Stimulated activated CD8-positive, alpha-beta memory T cell treated with anti-CD3 and anti-CD28 coated beads, Interleukin-15, amount 100 ng/mL, for 4 hours (primary cell): ENCODE measurements around the gene BIRC3.
"Not testable (repeated sequence)": the region's sequence is repeated elsewhere in the genome, so short reads cannot be mapped to it uniquely, and the experiment has no call there.

ENCODE experiments used
- DNase-seq, 2 donors: peaks; one replicate each; pipeline ENCODE4 v3.0.0-alpha.2; 2020; ENCODE audit warnings: low read depth in 2 of 2

The BIRC3 gene

DNA sequence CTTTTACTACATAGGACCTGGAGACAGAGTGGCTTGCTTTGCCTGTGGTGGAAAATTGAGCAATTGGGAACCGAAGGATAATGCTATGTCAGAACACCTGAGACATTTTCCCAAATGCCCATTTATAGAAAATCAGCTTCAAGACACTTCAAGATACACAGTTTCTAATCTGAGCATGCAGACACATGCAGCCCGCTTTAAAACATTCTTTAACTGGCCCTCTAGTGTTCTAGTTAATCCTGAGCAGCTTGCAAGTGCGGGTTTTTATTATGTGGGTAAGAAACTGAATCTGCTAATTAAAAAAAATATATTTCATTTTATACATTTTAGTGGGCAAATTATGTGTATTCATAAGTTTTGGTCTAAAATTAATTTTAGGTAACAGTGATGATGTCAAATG, 7.8 kb downstream of the BIRC3 start:
- DNase-seq = no peak

DNA sequence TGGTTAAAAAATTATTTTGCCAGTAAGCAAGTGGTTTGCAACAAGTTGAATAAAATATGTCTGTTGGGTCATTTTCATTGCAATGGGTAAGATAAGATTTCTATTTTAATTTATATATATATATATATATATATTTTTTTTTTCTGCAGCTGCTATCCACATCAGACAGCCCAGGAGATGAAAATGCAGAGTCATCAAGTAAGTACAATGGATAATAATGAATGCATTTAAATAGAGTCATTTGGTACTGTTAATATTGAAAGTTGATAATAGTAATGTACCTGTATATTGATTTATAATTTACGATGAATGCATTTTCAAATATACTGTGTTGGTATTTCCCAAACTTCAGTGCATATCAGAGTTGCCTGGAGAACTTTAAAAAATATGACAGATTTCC, 11.5 kb downstream of the BIRC3 start:
- DNase-seq = no peak

DNA sequence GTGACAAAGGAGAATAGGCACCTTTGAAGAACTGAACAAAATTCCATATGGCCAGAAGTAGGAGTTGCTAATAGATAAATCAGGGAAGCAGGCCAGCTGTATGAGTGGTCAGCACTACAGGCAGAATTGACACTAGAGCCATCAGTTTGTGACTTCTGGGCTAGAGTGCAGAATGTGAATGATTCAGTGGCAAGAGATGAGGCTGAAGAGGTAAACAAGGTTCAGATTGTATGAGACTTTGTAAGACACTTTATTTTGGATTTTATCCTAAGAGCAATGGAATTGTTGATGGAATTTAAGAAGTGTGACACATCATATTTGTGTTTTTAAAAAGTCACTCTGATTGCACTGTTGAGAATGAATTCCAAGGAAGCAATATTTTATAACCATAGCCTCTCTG, 12.9 kb downstream of the BIRC3 start:
- DNase-seq = no peak

DNA sequence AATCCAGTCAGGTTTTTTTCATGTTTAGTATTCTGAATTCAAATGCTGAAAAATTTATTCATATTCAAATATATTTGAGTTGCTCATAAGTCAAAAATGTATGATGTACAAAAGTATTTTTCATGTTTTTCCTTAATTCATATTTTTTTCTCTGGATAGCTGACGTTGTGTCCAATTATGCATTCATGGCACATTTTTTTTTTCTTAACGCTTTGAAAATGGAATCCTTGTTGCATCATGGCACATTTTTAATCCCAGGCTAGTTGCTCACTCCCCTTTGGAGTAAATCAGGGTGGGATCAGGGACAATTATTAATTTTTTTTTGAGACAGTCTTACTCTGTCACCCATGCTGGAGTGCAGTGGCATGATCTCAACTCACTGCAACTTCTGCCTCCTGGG, 14.1 kb downstream of the BIRC3 start:
- no peak for DNase-seq

DNA sequence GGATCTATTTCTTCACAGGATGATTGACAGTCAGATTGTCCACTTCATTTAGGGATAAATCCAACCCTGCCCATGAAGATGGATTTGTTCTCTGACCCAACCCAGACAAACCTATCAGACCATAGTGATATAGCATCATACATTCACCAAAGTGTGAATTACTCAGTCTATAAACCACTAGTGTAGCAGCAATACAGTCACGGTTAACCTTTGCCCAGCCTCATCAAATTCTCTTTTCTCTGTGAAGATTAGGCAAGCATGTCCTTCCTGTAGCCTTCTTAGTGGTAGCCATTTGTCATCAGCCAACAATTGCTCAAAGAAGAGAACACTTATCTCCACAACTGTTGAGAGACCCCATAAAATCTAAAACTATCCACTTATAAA, 15.3 kb downstream of the BIRC3 start:
- DNase-seq = no peak

DNA sequence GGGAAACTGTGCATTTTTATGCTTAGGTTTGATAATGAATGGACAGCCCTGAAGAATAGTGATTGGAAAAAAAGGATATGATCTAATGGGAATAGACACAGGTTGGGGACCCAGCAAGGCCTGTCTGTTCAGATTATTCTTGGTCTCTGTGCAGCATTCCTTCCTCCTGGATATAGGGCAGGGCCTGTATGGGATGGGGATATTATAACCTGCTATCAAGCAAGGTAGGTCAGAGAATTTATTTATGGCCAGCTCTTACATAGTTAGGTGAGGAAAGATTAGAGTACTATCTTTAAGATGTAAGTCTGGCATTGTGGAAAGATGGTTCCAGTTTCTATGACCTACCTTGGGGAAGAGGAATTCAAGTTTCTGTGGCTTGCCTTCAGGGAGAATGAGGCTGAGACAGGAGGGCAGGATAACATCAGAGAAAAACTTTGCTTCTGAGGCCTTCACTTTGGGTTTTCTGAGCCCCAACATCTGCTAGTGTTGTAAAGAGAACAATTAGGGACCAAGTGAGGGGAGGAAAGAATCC, 21.3 kb downstream of the BIRC3 start:
- DNase-seq = no peak

DNA sequence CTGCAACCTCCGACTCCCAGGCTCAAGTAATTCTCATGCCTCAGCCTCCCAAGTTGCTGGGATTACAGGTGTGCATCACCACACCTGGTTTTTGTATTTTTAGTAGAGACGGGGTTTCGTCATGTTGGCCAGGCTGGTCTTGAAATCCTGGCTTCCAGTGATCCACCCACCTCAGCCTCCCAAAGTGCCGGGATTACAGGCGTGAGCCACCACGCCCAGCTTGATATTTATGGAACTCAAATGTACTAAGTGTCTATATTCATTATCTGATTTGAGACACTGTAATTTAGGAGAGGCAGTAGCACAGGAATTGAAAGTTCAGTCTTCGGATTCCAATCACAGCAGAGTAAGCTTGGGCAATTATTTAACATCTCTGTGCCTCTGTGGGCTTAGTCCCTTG, 24.0 kb downstream of the BIRC3 start:
- not testable (repeated sequence) for DNase-seq

DNA sequence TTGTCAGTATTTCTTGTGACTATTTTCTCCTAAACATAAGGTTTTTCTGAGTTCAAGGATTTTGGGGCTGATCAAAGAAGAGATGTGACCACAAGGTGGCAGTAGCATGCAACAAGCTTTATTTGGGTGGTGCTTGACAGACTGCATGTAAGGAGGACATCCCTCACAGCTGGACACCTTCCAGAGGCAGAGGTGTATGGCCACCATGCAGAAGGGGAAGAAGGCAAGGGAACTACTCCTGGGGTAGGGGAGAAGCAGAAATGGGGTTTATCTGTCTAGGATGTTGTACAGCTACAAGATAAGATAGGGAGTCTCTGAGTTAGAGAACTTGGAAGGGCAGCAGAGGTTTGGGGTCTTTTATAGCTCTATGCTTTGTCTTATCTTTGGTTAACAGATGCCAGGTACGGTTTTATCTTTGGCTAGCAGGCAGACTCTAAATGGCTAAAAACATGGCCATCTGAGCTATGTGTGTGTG, 24.6 kb downstream of the BIRC3 start:
- peak in 1 of 2 donors; percentile 57 for DNase-seq

DNA sequence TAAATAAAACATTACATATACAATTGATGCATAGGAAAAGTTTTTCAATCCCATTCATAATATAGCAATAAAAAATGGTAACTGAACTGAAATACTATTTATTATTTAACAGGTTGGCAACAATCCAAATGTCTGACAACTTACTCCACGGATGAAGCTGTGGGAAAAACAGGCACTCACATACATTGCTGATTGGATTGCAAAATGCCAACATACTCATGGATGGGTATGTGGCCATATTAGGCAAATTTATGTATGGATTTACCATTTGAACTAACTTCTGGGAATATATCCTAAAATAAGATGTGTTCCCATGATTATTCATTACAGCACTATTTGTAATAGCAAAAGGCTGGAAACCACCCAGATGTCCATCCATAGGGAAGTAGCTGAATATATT, 26.5 kb downstream of the BIRC3 start:
- DNase-seq = no peak

DNA sequence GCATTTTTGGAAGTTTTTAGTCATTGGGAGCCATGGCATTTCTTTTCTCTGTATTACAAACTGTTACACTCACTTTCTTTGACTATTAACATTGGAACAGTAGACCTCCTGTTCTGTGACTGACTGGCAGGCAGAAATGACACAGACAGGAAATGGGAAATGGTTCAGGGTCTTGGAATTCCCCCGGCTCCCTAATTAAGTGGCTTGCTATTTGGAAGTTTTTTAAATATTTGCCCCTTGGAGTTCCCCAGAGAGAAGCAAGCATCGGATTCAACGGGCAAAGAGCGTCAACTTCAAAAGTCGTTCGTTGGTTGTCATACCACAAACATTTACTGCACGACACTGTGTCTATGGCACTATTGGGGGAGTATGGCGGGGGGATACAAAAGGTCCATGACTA, 28.6 kb downstream of the BIRC3 start:
- DNase-seq = no peak

DNA sequence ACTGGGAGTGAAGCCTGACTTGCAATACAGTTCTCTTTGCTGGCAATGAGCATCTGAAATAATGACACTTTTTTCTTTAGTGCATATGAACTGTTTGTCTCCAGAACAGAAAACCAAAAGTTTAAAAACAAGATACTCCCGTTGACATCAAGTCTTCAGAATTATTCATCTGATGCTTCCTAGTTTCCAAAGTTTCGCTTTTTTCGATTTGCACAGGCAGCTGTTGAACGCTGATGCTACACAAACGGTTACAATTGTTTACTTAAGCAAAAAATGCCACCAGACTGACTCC, 29.1 kb downstream of the BIRC3 start:
- DNase-seq = no peak

DNA sequence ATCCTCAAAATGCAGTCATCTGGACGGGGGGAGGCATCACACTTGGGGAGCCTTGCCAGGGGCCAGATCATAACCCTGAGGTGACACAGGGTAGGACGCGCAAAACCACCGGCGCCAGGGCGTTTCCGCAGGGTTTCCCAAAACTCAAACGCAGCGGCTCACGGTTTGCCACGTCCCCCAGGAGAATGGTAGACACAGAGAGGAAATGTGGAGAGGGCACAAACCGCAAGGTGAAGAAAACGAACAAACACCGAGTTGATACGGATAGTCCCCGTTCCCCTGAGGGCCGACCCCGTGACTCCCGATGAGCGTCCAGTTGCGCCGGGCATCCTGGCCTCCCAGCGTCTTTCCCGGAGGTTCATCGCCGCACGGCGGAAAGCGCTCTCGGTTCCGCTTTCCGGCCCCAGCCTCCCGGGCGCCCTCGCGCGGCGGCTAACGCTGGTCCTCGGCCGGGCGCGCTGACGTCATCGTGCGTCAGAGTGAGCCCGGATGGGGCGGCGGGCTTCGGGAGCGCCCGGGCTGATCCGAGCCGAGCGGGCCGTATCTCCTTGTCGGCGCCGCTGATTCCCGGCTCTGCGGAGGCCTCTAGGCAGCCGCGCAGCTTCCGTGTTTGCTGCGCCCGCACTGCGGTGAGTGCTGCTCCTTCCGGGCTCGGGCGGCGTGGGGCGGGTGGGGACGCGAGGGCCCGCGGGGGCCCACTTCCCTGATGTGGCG, 29.6 kb downstream of the BIRC3 start, which contains the start of gene BIRC2:
Gene BIRC2, plus strand, starts transcription at position 467 of the 714 bp plus-strand sequence. CDS start 2,641 bp downstream, outside the sequence.
- DNase-seq = peak; percentile 85 to 90

DNA sequence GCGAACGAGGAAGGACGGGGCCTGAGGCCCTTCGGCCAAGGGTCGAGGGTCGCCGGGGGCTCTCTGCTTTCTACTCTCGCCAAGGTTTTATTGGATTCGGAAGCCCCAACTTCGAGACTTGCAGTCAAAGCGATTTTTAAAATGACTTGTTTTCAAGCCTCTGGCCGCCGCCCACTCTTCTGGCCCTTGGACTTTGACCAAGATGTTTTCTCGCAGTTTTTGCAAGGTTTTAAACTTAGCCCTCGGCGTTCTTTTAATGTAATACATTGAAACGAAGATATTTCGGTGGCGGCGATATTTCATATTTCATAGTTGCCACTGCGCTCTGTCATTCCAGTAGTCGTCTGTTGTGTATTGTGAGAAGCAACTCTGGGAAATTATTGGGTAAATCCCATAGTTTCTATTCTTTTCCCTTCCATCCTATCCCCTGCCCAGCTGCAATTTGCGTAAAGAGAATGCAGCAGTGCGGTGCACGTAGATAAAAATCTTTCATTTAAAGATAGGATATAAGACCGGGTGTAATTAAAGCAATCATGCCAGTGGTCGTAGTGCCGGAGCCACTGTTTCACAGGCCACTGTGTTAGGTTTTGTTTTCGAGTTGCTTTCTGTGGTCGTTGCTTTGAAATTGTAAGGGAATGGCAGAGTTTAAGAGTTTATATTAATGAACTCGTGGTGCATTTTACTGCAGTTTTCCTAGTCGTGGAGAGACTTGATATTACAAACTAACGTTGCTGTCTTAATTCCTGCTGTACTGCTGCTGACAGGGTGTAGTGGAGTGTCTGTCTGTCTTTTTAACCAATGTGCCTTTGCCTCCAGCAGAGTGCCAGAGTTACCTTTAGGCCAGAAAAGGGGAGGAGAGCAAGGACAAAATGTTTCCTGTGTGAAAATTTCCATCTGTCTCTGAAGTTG, 30.4 kb downstream of the BIRC3 start:
- no peak for DNase-seq

DNA sequence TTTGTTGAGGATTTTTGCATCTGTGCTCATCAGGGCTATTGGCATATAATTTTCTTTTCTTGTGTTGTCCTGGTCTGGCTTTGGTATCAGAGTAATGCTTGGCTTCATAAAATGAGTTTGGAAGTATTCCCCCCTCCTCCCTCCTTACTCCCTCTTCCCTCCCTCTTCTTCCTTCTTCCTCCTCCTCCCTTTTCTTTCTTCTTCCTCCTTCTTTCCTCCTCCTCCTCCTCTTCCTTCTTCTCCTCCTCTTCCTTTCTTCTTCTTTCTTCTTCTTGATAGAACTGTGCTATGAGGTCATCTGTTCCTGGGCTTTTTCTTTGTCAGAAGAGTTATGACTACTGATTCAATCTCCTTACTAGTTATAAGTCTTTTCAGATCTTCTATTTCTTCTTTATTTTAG, 39.8 kb downstream of the BIRC3 start:
- DNase-seq = no peak

DNA sequence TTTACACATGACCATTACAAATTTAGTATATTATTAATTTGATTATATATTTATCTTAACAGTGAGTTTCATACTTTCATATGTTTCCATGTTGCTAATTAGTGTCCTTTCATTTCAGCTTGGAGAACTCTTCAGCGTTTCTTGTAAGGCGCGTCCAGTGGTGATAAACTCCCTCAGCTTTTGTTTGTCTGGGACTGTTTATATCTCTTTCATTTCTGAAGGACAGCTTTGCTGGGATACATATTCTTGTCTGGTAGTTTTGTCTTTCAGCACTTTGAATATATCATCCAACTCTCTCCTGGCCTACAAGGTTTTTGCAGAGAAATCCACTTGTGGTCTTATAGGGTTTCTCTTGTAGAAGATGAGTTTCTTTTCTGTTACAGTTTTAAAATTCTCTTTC, 42.1 kb downstream of the BIRC3 start:
- DNase-seq = no peak

DNA sequence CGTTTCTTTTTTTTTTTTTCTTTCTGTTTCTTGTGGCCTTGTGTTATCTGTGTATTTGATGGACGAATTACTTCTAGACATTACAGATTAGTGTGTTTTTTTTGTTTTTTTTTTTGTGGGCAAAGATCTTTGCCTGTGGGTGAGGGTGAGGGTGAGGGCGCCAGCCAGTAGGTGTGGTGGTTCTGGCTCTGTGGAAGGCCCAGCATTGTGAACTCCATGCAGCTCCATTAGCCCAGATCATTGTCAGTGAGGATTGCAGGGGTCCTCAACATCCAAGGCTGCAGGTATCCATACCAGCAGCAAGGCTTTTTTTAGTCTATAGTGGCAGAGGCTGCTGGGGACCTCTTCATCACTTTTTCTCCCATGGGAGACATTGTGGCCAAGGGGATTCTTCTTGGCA, 43.4 kb downstream of the BIRC3 start:
- DNase-seq = no peak

DNA sequence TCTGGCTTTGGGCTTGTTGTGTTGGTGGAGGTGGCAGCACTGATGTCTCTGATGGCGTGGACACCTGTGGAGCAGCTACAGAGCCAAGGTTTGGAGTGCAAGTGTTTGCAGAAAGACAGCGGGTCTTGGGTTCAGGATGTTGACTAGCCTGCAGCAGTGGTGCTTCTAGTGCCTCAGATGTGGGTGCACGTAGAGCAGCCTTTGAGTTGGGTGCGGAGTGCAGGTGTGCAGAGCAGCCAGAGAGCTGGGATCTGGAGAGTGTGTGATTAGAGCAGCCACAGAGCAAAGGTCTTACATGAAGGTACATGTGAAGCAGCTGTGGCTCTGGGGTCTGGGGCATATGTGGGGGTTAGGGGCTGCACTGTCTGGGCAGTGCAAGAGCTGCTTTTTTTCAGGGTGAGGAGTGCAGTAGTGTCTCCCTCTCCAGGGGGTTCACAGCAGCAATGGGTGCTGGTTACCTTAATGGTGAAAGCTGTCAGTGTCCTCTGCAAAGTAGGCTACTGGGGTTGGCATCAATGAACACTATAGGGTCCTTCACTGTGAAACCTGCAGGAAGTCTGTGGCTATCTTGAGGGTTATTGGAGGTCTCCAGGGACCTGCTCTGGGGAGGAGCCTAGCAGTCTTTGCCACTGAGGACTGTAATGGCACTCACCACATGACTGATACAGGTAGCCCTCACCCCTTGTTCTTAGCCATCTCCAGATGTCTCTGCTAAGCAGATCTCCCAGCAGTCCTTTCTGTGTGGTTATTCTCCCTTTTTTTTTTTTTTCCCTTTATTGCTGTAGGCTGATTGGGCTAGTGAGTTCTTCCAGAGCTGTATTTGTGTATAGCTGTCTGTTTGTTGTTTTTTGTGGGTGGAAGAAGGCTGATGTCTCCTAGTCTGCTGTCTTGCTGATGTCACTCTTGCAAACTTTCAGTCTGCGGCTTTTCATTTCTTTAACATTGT, 44.1 kb downstream of the BIRC3 start:
- no peak for DNase-seq

DNA sequence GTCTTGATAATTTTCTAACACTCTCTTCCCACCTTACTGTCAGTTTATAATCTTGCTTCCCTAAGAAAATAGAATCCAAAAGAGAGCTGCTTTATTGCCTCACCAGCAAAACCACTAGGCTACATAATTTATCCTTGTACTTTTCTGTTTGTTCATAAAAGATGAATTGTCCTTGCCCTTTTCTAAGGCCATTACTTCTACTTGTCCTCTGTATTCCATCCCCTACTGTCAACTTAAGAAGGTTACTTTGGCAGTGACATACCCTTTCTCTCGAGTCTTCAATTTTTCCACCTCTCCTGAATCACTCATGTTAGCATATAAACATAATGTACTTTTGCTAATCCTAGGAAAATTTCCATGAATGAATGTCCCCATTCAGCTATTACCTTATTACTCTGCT, 47.7 kb downstream of the BIRC3 start:
- no peak for DNase-seq

DNA sequence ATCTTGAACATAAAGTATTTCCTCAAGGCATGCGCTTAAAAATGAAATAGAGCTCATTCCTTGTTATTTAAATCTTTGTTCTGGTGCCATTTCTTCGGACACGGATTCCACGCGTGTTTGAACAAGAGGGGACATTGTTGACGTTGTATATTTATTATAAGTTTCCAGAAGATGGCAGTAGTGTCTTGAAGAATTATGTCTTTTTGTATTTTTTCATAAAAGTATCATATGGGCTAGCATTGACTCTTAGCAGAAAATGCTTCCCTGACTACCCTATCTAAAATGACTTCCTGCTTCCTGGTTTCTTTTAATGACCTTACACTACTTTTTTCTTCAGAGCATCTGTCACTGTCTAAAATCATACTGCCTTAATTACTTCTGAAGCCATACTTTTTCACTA, 50.1 kb downstream of the BIRC3 start:
- DNase-seq = no peak

DNA sequence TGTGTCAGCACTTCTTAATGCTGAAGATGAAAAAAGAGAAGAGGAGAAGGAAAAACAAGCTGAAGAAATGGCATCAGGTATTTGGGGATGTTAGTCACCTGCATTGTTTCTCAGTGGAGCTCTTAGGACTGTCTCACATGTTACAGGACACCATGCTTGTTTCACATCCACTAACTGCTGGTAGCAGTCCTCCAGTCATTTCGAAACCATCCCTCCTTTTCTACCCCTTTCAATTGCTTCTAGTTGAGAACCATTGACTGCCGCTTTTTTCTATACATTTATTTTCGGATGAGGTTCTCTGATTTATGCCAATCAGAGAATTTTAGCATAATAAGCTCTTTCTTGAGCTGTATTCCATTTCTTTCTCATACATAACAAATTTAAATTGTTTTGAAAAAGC, 51.2 kb downstream of the BIRC3 start:
- no peak for DNase-seq

DNA sequence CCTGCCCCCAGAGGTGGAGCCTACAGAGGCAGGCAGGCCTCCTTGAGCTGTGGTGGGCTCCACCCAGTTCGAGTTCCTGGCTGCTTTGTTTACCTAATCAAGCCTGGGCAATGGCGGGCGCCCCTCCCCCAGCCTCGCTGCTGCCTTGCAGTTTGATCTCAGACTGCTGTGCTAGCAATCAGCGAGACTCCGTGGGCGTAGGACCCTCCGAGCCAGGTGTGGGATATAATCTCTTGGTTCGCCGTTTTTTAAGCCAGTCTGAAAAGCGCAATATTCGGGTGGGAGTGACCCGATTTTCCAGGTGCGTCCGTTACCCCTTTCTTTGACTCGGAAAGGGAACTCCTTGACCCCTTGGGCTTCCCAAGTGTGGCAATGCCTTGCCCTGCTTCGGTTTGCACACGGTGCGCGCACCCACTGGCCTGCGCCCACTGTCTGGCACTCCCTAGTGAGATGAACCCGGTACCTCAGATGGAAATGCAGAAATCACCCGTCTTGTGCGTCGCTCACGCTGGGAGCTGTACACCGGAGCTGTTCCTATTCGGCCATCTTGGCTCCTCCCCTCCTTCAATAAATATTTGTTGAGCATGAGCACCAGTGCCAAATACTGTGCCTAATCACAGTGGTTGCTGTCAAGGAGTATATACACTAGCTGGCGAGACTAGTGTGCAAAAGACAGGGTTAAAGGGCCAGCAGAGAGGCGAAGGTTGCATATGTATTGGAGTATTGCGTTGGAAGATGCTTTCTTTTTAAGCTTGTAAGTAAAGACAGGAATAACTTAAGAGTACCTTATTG, 57.5 kb downstream of the BIRC3 start:
- not testable (repeated sequence) for DNase-seq
